Activated T-helper 9 cell treated with anti-CD3 and anti-CD28 coated beads, Interleukin-2, amount 50 U/mL, for 16 hours (primary cell): ENCODE results near the gene NBR1.
A peak's percentile ranks its signal among the peaks of the same experiment; 100 is the strongest.
"Not testable (repeated sequence)": the region's sequence is repeated elsewhere in the genome, so short reads cannot be mapped to it uniquely, and the experiment has no call there.

Source experiments
- DNase-seq: peaks from one replicate; pipeline ENCODE4 v3.0.0-alpha.2; 2020; ENCODE audit warnings: low read depth

Gene NBR1

GRCh38 chr17:43159232-43159631 is 11.8 kb upstream of the NBR1 start:
- not testable (repeated sequence) for DNase-seq

GRCh38 chr17:43159957-43160356 is 11.1 kb upstream of the NBR1 start:
- not testable (repeated sequence) for DNase-seq

- not testable (repeated sequence) for DNase-seq
Measured at GRCh38 chr17:43165971-43166370, 5.0 kb upstream of the NBR1 start.

DNA sequence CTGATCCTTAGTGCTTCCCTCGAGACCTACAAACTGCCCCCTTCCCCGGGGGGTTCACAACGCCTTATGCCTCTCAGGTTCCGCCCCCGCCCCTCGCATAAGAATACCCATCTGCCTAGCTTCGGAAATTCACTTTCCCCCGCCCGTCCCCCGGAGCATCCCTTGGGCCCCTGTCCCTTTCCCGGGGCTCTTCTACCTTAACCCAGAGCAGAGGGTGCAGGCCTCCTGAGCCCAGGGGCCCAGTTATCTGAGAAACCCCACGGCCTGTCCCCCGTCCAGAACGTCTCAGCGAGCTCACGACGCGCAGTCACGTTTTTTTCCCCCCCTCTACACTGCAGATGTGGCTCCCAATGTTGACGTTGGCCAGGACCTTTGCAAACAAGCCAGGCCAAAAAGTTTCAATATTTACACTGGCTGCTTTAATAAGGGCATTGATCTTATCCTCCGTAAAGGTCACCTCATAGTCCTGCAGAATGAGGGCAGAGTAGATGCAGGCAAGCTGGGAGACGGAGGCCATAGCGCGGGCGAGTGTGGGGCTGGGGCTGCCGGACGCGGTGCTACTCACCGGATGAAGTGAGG is 1.4 kb upstream of the NBR1 start:
- no peak for DNase-seq

DNA sequence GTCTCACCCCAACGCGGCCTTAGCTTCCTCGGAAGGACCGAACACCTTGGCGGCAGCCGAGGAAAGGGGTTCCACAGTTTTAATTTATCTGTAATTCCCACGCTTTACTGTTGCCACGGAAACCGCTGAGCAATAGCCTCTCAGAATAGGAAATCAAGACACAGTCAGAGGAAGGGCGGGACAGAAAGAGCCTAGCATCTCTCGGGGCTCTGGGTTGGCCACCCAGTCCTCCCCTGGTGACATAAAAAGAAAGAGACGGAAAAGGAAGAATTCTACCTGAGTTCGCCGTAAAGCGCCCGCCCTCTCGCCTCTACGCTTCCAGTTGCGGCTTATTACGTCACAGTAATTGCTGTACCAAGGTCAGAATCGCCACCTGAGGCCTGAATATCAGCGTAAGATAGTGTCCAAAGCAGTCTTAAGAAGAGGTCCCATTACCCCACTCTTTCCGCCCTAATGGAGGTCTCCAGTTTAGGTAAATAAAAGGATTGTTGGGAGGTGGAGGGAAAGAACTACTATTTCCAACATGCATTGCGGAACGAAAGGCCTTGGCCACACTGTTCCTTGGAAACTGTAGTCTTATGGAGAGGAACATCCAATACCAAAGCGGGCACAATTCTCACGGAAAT is 761 bp upstream of the NBR1 start:
- peak; percentile 78 for DNase-seq

DNA sequence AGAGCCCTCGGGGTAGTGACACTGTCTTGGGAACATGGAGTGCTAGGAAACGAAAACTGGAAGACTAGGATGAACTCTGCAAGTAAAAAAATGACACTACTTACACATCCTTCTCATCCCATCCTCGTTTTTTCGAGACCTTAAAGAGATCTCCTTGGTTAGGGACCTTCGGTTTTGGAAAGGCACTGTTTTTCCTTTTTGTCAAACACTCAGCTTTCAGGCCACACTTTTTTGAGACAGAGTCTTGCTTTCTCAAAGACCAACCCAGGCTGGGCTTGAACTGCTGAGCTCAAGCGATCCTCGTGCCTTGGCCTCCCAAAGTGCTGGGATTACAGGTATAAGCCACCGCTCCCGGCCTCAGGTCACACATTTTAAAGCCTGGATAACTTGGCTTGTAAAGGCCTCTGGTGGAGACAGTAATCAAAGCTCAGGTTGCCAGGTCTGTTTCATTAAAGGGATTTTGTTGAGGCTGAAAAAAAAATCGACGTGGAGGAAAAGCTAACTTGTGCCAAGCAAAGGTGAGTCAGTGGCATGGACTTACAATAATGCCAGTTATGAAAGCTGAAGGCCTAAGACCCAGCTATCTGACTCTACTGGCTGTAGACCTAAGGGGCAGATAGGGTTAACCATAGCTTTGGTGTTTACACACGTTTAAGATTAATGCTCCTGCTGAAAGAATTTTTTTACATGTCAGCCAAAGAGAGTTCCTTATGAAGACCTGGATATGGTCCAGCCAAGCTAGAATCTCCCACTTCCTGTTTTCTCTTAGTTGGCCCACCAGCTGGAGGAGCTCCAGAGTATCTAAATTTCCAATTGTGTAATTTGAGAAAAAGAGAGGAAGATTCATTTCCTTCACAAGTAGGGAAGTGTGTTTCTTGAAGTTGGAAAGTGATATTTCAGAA is 823 bp downstream of the NBR1 start:
- no peak for DNase-seq

- no peak for DNase-seq
Measured at GRCh38 chr17:43175213-43176118, 4.5 kb downstream of the NBR1 start.

- DNase-seq, result no peak
Measured at GRCh38 chr17:43176119-43176570, 5.1 kb downstream of the NBR1 start.

DNA sequence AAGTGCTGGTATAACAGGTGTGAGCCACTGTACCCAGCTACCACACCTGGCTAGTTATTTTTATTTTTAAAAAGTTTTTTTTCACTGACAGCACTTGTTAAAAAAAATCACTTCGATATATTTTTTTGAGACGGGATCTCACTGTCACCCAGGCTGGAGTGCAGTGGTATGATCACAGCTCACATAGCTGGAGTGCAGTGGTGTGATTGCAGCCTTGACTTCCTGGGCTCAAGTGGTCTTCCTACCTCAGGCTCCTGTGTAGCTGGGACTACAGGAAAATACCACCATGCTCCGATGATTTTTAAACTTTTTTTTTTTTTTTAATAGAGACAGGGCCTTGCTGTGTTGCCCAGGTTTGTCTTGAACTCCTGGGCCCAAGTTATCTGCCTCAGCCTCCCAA is 12.9 kb downstream of the NBR1 start:
- no peak for DNase-seq

GRCh38 chr17:43186656-43187055 is 15.6 kb downstream of the NBR1 start:
- DNase-seq, result not testable (repeated sequence)

GRCh38 chr17:43193251-43193650 is 22.2 kb downstream of the NBR1 start:
- no peak for DNase-seq

- DNase-seq, result no peak
Measured at GRCh38 chr17:43199633-43200032, 28.6 kb downstream of the NBR1 start.

DNA sequence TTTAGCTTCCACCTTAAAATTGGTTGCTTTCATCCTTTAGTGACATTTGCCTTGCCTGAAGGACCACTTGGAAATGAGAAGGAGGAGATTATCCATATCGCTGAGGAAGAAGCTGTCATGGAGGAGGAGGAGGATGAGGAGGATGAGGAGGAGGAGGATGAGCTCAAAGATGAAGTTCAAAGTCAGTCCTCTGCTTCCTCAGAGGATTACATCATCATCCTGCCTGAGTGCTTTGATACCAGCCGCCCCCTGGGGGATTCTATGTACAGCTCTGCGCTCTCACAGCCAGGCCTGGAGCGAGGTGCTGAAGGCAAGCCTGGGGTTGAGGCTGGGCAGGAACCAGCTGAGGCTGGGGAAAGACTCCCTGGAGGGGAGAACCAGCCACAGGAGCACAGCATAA is 29.1 kb downstream of the NBR1 start:
- no peak for DNase-seq

DNA sequence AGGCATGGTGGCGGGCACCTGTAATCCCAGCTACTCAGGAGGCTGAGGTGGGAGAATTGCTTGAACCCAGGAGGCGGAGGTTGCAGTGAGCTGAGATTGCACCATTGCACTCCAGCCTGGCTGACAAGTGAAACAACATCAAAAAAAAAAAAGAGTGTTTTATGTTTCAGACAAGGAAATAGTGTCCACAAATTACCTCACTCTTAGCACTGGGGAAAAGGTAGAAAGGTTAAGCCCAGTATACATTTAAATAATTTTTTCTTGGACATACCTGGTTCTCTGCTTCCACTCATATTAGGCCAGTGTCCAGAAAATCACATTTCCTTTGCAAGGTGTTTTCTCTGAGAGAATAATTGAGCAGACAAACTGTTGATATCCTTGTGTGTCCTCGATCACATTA is 32.0 kb downstream of the NBR1 start:
- DNase-seq, result not testable (repeated sequence)

GRCh38 chr17:43210576-43210975 is 39.6 kb downstream of the NBR1 start:
- DNase-seq, result no peak

- DNase-seq, result no peak
Measured at GRCh38 chr17:43211123-43211479, 40.1 kb downstream of the NBR1 start.

DNA sequence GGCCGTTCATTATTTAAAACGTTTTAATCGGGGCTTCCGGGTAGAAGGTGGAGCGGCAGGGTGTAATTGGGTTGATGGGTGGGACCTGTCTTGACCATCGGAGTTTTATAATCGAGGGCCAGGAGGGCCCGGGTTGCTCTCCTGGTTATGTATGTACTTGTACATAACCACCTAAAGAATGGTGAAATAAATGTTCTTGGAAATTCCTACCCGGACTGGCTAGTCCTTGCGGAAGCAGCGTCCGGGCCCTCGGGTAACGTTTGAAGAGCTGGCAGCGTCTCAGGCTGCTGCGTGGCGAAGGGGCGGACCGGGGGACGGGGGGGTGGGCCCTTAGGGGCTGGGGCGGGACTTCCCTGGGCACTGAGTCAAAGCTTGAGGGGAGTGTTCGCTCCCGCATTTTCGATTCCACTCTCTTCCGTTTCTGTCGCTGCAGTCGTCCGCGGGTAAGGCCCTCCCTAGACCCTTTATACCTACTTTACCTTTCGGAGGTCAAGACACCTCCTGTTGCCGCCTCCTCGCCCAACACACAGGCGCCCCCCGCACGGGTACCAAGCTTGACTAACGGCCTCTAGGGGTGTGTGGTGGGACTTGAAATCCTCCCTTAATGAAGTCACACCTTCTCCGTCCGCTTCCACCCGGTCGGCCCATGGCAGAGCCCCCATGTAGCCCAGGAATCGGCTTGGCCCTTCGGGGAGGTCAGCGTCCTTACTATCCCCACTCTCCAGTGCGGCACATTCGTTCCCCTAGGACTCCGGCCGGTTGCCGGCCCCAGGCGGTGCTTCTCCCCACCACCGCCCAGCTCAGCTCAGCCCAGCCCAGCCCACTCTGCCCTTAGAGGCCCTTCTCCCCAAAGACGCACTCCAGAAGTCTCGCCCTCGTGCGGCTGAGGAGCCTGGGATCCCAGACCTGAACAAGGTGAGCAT is 40.7 kb downstream of the NBR1 start, which contains the start of gene TMEM106A:
TMEM106A (plus strand) TSS at position 396 of the 923 bp plus-strand sequence. CDS start 1,167 bp downstream, outside the sequence.
- peak; percentile 67 for DNase-seq

DNA sequence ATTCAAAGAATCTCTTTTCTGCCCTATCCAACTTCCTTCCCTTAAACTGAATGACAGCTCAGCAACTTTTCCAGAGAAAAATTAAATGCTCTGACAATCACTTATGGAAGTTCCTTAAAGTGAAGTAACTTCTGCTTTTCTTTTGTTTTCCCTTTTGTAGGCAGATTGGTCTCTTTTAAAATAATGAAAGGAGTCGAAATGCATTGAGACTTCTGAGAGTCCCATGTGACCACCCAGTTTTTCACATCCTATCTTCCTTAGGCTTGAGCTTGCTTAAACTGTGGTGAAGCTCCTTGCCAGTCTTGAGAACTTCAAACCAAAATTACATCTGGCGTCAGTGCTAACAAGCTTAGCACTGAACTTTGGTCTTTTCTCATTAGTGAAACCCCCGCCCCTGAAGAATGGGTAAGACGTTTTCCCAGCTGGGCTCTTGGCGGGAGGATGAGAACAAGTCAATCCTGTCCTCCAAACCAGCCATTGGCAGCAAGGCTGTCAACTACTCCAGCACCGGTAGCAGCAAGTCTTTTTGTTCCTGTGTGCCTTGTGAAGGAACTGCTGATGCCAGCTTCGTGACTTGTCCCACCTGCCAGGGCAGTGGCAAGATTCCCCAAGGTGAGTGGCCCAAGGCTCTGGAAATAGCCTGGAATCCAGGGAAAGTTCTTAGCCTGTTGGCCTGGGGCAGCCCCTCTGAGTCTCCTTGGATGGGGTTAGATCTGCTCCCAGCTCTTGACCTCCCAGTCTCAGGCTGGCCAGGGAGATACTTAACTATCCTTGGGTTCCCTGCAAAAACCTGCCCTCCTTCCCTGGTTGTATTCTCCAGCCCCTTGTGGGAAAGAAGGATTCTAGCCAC is 41.9 kb downstream of the NBR1 start:
- no peak for DNase-seq

DNA sequence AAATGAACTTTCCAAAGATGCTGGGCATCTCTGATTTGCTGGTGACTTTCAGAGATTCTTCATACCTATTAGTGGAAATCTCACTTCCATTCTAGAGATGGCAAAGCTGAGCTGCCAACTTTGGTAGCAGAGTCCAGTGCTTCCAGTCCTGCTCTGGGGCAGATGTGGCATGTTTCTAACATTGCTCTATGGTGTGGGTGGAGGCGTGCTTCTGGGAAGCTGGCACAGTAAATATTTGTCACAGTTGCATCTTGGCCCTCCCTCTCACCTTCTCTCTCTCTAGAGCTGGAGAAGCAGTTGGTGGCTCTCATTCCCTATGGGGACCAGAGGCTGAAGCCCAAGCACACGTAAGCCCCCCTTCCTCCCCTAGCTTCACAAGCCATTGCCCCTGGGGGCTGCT is 42.5 kb downstream of the NBR1 start:
- no peak for DNase-seq

DNA sequence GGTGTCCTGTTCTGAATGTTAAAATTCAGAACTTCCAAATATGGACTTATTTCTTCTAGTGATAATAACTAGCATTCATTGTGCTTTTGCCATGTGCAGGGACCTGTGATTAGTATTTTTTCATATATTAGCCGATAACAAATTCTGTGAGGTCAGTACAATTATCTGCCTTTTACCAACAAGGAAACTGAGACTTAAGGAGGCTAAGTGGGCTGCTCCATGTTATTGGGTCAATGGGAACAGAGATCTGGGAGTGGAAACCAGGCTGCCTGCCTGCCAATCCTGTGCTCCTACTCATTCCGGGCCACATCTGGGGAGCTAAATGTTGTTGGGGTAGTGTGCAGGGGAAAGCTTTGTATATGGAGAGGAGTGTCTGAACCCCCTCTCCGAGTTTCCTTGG is 44.3 kb downstream of the NBR1 start:
- no peak for DNase-seq
